Kasumi-1 (cell line): ENCODE data around the gene VPS26B.
"Not testable (repeated sequence)": the region's sequence is repeated elsewhere in the genome, so short reads cannot be mapped to it uniquely, and the experiment has no call there.

Experiments used
- DNase-seq, 2 experiments: peaks; one replicate each; lab custom pipeline; 2025; lab: John Stamatoyannopoulos, UW

The VPS26B gene

DNA sequence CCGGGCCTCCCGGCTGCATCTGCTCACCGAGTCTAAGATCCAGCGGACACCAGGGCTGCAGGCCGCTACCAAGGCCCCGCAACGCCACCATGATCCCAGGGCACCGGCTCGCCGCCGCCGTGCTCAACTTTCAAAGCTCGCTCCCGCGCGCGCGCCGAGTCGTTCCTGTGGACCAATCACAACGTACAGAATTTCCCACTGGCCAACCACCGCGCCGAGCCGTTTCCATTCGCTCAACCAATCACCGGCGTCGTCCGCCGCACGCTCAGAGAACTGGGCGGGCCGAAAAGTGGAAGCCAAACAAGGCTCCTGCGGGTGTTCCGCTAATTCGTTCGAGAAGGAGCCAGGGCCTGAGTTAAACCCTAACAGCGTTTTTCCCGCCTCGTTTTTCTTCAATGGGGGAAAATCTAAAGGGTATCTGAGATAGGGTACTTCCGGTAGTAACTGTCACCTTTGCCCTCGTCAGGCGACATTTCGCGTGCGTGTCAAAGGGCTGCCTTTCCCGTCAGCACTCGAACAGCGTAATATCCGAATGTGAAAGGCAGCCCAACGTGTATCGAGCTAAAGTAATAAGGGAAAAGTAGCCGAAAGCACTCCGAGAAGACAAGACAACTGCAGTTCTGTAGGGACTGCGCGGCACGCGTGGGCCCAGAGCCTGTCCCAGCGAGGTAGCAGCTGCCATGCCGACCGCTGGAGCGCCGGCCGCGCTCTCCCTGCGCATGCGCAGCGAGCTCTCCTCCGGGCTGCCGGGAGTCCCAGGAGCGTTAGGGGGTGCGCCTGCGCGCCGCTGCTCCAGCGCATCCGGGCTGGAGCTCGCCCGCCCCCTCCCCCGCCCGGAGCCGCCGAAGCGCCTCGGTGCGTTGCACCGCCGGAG, at the start of gene VPS26B, which contains the start of gene NCAPD3:
Gene VPS26B (plus strand): TSS at position 836 of the 874 bp plus-strand sequence. CDS start 452 bp downstream, outside the sequence.
Gene NCAPD3 (minus strand): TSS at position 132 of the 874 bp plus-strand sequence. CDS start 41 bp downstream, at position 91.
- peak; percentile 94 to 95 for DNase-seq

DNA sequence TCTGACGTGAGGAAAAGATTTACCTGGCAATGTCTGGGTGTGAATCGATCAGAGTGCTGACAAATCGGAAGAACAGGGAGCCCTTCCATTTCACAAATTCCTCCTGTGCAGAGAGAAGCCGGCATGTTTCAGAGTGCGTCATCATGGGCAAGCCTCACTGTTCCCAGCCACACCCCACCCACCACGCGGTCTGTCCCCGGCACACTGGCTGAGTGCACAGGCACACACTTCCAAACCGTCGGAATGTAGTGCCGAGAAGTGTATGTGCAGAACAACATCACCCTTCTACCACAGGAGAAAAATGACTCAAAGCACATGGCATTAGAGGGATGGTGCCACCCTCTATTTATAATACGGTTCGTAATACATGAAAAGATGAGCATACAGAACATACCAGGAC, 48.2 kb upstream of the VPS26B start:
- no peak for DNase-seq

DNA sequence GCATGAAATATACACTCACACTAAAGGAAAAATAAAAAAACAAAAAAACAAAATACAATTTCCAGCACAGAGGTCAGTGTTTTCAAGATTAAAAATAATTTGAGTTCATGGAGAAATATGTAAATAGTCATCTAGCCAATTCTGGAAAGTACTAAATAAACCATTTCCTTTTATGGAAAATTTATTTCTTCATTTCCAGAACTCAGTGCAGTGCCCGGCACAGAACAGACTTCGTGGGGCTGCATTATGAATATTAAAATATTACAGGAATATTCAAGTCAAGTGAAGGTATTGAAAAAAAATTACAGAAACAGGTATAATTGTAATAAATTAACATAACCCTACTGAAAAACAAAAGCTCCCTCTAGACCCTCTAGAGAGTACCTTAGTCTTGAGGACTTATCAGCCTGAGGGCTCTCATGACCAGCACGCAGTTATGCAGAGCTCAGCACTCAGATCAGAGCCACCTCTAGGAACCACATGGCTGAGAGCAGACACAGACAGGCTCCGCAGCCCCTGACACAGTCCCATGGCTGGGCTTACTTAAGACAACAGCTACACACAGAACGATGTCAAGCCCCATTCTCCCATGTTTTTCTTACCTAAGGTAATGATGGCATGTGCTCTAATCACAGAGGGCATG, 46.3 kb upstream of the VPS26B start:
- DNase-seq = no peak

DNA sequence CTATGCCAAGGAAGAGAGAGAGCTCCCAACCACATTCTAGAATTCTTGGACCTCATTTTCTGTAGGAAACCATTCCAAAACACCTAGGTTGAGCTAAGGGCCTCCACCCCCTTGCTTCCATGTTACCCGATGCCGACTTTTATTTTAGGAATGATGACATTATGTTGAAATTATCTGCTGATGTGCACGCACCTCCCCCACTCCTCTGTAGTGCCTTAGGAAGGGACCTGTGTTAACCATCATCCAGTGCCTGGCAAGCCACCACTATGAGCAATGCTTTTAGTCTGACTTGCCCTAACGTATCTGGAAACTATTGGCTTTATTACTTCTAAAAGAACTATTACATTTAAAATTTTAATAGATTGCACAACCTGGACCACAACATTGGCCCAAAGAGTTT, 42.8 kb upstream of the VPS26B start:
- no peak for DNase-seq

DNA sequence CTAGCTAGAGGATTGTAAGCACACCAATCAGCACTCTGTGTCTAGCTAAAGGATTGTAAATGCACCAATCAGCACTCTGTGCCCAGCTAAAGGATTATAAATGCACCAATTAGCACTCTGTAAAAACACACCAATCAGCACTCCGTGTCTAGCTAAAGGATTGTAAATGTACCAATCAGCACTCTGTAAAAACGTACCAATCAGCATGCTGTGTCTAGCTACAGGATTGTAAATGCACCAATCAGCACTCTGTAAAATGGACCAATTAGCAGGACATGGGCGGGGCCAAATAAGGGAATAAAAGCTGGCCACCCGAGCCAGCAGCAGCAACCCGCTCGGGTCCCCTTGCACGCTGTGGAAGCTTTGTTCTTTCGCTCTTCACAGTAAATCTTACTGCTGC, 36.4 kb upstream of the VPS26B start:
- DNase-seq = not testable (repeated sequence)

DNA sequence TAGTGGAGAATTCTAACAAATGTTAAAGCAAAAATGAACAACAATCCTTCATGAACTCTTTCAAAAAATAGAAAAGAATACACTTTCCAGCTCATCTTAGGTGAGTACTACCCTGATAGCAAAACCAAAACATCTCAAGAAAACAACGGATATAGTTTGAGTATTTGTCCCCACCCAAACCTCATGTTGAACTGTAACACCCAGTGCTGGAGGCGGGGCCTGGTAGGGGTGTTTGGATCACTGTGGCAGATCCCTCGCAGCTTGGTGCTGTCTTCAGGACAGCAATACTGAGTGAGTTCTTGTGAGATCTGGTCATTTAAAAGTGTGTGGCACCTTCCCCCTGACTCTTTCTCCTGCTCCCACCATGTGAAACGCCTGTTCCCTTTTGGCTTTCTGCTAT, 27.7 kb upstream of the VPS26B start:
- DNase-seq = no peak

DNA sequence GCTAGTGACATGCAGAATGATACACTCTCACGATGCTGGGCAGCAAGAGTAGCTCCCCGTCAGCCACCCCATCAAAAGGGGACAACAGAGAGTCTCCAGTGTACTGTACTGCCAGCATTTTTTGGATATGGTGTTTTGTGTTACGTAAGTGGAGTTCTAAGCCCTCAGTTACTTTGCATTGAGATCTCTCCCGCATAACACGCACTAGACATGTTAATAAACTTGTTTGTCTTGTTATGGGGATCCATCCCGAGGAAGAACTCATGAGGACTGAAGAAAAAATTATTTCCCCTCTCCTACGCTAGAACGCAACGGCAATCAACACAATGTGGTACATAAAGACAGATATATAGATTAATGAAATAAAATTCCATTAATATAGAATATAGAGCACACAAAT, 24.9 kb upstream of the VPS26B start:
- DNase-seq = no peak

DNA sequence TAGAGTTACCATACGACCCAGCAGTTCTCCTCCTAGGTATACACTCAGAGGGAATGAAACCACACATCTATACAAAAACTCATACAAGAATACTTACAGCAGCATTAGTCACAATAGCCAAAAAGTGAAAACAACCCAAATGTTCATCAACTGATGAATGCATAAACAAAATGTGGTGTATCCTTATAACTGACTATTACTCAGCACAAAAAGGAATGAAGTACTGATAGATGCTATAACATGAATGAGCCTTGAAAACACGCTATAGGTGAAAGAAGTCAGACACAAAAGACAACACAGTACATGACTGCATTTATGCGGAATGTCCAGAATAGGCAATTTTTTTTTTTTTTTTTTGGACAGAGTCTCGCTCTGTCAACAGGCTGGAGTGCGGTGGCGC, 23.8 kb upstream of the VPS26B start:
- no peak for DNase-seq

DNA sequence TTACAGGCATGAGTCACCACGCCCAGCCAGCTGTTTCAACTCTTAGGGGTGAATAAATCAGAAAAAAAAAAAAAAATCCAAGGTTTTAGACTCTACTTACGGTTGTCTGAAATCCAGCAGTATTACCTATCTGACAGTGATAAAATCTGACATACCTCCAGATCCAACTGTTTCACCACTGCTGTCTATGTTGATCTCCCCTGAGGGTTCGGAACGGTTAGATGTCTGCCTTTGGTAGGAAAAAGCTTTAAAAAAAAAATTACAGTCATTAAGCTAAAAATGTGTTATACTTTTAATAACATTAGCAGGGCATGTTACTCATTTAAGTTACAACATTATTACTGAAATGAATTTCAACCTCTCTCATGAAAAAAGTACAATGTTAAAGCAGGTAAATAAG, 21.8 kb upstream of the VPS26B start:
- DNase-seq = no peak

DNA sequence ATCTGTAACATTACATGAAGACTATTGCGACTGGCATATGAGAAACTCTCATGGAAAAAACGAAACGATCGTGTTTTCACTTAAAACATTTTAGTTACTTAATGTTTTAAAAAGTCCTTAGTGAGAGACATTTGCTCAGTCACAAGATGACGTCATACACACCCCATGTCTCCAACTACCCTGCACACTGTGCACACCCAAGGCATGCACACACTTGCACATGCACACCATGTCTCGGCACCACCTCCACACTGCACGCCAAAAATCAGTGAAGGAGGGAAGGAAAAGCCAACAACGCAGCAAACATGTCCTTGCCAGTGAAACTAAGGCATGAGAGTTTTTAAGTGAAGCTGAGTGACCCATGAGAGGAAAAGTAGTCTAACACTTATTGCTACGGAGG, 18.7 kb upstream of the VPS26B start:
- no peak for DNase-seq

DNA sequence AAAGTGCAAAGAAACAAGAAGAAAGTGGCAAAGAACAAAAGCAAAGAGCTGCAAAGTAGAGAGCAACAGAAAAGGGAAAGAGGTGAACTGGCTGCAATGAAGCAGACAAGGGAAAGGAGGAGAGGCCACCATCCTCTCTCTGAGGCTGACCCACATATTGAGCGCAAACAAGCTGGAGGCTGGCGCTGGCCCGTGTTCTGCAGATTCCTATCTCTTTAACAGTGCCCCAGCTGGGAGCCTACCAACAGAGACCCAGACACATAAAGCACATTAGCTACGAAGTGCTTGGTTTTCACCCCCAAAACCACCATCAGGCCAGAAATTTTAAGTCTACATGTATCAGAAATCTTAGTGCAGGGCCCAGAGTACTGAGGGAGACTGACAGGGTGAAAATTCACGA, 18.3 kb upstream of the VPS26B start:
- no peak for DNase-seq

DNA sequence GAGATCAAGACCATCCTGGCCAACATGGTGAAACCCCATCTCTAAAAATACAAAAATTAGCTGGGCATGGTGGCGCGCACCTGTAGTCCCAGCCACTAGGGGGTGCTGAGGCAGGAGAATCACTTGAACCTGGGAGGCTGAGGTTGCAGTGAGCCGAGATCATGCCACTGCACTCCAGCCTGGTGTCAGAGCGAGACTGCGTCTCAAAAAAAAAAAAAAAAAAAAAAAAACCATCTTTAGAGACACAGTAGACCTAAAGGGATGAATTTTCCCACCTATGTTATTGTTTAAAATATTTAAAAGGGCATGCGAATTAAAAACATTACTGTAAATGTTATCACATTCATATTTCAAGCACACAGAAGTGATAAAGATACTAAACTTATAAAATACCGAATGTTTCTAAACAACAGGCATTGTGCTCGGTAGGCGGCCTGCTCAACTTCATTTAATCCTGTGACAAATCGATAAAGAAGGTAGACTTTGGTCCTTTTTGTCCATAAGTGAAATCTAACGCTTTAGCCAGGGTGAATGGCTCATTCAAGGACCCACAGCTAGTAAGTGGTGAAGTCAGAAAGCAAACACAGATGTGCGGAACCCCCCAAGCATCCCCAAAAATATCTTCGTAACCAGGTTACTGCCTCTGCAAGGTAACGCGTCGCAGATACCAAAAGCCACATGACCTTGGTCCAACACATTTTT, 16.8 kb upstream of the VPS26B start:
- peak; percentile 9 to 11 for DNase-seq

DNA sequence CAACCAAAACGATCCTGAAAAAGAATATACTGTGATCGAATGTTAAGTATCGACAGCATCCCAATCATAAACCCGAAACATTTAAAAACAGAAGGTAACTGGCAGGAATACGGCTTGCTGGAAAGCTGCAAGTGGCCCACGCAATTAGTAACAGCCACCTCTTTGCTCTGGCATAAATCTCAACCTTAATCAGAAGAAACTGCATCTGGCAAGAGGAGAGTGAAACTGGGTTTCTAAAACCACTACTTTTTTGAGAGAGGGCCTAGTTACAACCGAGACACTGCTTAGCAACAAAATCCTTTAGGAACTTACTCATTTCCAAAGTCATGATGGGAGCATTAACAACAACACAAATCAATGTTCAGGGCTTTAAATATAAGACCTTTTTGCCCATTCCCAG, 8.6 kb upstream of the VPS26B start:
- DNase-seq = no peak

DNA sequence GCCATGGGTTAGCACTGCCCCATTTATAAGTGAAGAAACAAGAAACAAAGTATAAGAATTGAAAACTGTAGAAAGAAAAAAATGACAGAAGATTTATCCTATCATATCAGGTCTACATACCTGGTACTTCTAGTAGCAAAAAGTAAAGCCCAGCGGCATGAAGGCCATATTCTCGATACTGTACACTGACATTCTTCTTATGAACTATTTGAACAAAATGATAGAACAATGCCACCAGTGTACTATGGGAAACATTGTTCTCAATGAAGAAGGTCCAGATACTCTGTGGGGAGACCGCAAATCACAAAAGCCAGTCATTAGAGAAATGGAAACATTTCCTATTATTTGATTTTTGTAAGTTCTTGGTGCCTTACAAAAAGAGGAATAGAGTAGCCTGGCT, 7.7 kb upstream of the VPS26B start:
- no peak for DNase-seq

DNA sequence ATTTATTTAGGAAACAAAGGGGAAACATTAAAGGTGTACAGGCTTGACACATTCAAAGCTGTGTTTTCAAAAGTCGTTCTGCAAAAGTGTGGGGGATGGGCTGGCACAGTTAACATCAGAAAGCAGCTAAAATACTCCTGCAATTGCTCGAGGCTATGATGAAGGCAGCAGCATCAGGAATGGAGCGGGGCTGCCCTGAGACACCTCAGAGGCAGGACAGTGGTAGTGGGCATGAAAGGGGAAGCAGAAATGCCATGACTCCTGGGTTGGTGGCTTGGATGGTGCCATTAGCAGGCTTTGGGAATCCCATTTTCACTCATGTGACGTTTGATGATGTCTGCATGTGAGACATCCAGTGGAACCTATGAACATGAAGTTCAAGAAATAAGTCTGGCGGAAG, 1.4 kb upstream of the VPS26B start:
- DNase-seq = peak in 1 of 2 experiments; percentile 21

DNA sequence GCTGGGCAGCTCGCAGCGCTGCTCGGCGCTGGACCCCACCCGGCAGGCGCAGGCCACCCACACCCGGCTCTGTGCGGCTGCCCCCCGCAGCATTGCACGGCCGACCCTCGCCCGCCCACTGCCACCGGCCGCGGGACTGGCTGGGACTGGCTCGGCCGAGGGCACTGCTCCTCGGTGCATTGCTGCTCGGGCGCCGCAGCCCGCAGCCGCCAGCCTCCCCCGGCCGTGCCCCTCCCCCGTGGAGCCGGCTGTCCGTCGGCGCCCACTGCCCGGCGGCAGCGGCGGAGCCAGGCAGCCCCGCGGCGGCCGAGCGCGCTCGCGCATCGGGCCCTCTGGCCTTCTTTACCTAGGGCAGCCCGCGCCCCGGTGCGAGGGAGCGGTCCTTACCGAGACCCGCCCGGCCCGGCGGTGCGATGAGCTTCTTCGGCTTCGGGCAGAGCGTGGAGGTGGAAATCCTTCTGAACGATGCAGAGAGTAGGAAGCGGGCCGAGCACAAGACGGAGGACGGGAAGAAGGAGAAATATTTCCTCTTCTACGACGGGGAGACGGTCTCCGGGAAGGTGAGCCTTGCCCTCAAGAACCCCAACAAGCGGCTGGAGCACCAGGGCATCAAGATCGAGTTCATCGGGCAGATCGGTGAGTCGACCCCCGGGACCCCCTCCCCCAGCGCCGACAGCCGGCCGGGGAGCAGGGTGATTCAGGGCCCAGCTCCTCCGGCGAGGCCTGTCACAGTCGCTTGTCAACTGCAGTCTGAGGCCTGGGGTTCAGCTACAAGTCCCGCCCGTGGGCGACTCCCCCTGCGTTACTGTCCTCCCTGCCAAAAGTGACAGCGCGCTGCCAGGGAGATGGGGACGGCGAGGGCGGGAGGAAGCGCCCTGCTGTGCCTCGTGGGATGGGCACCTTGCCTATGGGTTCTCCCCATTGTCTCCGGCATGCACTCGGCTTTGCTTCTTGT, 516 bp downstream of the VPS26B start:
- DNase-seq = peak; percentile 57 to 69

DNA sequence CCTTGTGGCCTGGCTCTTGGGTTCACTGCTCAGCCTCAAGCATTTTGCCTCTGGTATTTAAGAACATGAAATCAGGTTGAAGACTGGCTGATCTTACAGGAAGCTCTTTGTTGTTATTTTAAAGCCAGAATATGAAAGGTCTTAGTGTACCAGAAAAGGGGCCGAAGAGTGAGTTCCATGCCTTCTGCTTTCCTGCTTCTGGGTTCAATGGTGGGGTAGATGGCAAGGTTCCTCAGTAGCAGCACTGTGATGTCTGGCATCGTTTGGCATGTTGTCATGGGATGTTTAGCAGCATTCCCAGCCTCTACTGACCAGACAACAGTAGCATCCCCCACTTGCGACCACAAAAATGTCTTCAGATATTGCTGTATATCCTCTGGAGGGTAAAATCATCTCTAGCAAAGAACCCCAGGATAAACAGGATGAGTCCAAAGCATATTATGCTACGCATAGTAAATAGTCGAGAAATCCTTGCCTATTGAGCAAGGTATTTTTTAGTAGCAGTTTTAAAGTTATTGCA, 2.4 kb downstream of the VPS26B start:
- DNase-seq = no peak

DNA sequence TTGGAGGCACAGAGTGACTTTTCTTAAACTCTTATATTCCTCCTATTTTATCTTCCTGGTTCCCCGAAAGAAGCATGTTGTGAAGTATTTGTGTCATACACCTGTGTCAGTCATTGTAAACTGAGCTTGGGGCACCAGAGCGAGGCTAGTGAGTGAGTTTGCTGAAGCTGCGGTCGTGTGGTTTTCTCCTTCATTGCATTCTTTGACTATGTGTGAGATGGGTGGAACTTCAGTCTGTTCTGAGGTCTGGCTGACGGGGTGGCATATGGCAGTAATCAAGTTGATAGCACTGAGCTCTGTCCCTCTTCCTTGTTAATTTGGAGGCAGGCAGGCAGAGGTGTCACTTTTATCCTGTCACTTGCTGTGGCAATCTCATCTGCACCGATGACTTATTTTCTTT, 4.2 kb downstream of the VPS26B start:
- DNase-seq = peak; percentile 12 to 24

DNA sequence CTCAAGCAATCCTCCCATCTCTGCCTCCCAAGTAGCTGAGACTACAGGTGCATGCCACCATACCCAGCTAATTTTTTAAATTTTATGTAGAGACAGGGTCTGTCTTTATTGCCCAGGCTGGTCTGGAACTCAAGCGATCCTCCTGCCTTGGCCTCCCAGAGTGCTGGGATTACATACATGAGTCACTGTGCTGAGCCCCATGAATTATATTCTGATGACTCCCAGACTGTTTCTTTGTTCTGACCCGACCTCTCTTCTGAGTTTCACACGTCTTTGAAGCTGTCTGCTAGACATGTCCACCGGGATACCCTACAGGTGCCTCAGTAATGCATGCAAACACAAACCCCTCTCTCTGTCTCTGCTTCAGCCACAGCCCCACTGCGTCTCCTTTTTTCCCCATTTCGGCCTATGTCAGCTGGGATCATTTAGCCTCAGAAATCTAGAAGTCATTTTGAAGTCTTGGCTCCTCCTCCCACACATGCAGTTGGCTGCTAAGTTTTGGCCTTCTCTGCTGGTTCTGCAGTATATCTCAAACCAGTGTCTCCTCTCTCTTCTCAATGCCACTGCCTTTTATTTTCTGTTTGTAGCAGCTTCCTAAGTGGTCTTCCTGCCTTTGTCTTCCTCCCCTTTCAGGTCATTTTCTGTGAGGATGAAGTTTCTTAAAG, 4.8 kb downstream of the VPS26B start:
- no peak for DNase-seq

DNA sequence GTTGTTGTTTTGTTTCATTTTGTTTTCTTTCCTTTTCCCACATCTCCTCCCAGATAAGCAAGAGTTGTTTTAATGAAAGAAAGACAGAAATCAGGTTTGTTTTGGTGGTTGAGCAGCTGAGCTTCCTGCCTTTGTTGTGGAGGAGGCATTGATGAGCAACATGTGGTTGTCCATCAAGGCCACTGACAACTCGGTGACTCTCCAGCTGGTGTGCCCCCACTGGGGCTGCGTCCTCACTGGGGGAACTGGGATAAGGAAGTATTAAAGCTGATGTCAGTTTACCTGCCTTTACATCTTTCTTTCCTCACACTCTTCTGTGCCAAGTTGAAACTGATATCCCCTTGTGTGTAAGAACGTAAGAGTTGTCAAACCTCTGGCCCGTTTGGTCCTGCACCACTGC, 5.9 kb downstream of the VPS26B start:
- DNase-seq = no peak
